HepG2 (cell line): ENCODE results near the gene MYH9.

ENCODE experiments used
- EZH2 ChIP-seq: conservative IDR thresholded peaks from 2 replicates; pipeline ENCODE4 v1.6.1; 2012; ENCODE audit warnings: mild to moderate bottlenecking, low read depth, low read length, moderate library complexity
- SP1 ChIP-seq, 2 experiments: fragments of 450-650 bp in 1 of 2; sonication (generic) in 1 of 2; formaldehyde crosslinking in 1 of 2; IDR thresholded peaks; 2 replicates each; pipeline versions ENCODE4 v1.4.0 to v1.6.1; 2016 to 2020; ENCODE audit warnings: missing genetic modification reagents in 1 of 2
- TRIM22 ChIP-seq: fragments of 450-650 bp; IDR thresholded peaks from 2 replicates; pipeline ENCODE4 v1.6.1; 2017
- ZFP91 ChIP-seq: sonication (generic); formaldehyde crosslinking; IDR thresholded peaks from 2 replicates; pipeline ENCODE4 v1.9.0; 2022; ENCODE audit warnings: missing genetic modification reagents, mild to moderate bottlenecking, borderline replicate concordance
- ZNF24 ChIP-seq: fragments of 450-650 bp; IDR thresholded peaks from 2 replicates; pipeline ENCODE4 v1.6.1; 2017; ENCODE audit warnings: antibody characterized with exemption, mild to moderate bottlenecking
- ZNF772 ChIP-seq: sonication (generic); formaldehyde crosslinking; IDR thresholded peaks from 2 replicates; pipeline ENCODE4 v1.5.0; 2020; ENCODE audit warnings: mild to moderate bottlenecking, missing genetic modification reagents

DNA sequence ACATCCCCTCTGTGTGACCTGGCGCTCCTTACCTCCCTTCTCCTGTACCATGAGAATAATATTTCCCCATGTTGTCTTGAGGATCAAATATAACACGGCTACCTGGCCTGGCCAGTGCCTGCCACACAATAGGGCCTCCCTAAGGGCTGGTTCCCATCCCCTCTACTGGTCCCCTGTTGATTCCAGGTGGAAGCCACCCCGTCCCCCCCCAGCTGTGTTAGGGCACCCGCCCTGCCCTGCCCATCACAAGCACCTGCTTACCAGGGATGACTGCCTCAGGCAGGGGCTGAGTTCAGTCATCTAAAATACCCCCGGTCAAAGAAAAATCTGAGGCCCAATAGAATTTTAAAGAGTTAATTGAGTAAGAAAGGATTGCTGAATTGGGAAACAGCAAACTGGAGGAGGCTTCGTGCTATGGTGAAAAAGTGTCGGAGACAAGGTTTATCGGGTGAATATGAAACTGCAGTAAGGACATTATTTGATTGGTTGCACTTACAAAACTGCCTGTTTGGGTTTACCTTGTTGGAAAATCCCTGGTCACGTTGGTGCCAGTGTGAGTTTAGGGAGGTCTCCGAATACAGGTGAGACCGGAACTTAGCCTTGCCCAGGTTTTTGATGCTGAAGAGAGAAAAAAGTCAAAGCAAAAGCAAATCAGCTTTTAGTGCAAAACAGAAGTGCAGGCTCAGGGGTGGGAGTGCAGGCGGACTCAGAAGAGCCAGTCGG is 129.7 kb downstream of the MYH9 start:
- no peak for TF ChIP-seq ZNF772
- no peak for TF ChIP-seq TRIM22
- no peak for TF ChIP-seq SP1 (IDR thresholded peaks at IDR 0.05)
- TF ChIP-seq SP1 (CRISPR knock-in tag; IDR thresholded peaks at IDR 0.05): no peak
- TF ChIP-seq EZH2: no peak
- no peak for TF ChIP-seq ZNF24
- no peak for TF ChIP-seq ZFP91 (CRISPR knock-in tag)
